HG02642 (cell line): ENCODE results near the gene LTBP1.

Source experiments
- ATAC-seq: cut with Tn5 transposase; IDR thresholded peaks from one replicate; pipeline ENCODE4 v1.9.1; 2021; ENCODE audit warnings: mild to moderate bottlenecking; ENCODE audit not compliant: unreplicated experiment, poor library complexity

The LTBP1 gene

GRCh38 chr2:33001823-33002222, 55.1 kb downstream of the LTBP1 start:
- ATAC-seq: no peak

- no peak for ATAC-seq
Observed at GRCh38 chr2:33002863-33003262, 56.1 kb downstream of the LTBP1 start.

GRCh38 chr2:33005057-33005456, 58.3 kb downstream of the LTBP1 start:
- ATAC-seq: no peak

GRCh38 chr2:33008716-33009115, 62.0 kb downstream of the LTBP1 start:
- no peak for ATAC-seq

GRCh38 chr2:33009249-33009648, 62.5 kb downstream of the LTBP1 start:
- no peak for ATAC-seq

- ATAC-seq: no peak
Observed at GRCh38 chr2:33011373-33011772, 64.6 kb downstream of the LTBP1 start.

GRCh38 chr2:33011941-33012340, 65.2 kb downstream of the LTBP1 start:
- ATAC-seq: no peak

- ATAC-seq: no peak
Observed at GRCh38 chr2:33013684-33014110, 66.9 kb downstream of the LTBP1 start.

- no peak for ATAC-seq
Observed at GRCh38 chr2:33014268-33014667, 67.5 kb downstream of the LTBP1 start.

GRCh38 chr2:33015421-33016142, 68.8 kb downstream of the LTBP1 start:
- ATAC-seq: no peak

GRCh38 chr2:33018271-33018670, 71.5 kb downstream of the LTBP1 start:
- ATAC-seq: no peak

GRCh38 chr2:33019796-33020195, 73.0 kb downstream of the LTBP1 start:
- no peak for ATAC-seq

- no peak for ATAC-seq
Observed at GRCh38 chr2:33020883-33021282, 74.1 kb downstream of the LTBP1 start.

GRCh38 chr2:33021542-33022227, 74.9 kb downstream of the LTBP1 start:
- ATAC-seq: no peak

GRCh38 chr2:33022395-33022985, 75.7 kb downstream of the LTBP1 start:
- no peak for ATAC-seq

GRCh38 chr2:33022989-33023727, 76.4 kb downstream of the LTBP1 start:
- no peak for ATAC-seq

- ATAC-seq: no peak
Observed at GRCh38 chr2:33023728-33024500, 77.2 kb downstream of the LTBP1 start.

GRCh38 chr2:33024758-33025157, 78.0 kb downstream of the LTBP1 start:
- ATAC-seq: no peak

- ATAC-seq: no peak
Observed at GRCh38 chr2:33029459-33029858, 82.7 kb downstream of the LTBP1 start.

GRCh38 chr2:33029926-33030325, 83.2 kb downstream of the LTBP1 start:
- no peak for ATAC-seq
